ENCODE results near the gene STX2.
"Not testable (repeated sequence)": the region's sequence is repeated elsewhere in the genome, so short reads cannot be mapped to it uniquely, and the experiment has no call there.

Gene STX2

DNA sequence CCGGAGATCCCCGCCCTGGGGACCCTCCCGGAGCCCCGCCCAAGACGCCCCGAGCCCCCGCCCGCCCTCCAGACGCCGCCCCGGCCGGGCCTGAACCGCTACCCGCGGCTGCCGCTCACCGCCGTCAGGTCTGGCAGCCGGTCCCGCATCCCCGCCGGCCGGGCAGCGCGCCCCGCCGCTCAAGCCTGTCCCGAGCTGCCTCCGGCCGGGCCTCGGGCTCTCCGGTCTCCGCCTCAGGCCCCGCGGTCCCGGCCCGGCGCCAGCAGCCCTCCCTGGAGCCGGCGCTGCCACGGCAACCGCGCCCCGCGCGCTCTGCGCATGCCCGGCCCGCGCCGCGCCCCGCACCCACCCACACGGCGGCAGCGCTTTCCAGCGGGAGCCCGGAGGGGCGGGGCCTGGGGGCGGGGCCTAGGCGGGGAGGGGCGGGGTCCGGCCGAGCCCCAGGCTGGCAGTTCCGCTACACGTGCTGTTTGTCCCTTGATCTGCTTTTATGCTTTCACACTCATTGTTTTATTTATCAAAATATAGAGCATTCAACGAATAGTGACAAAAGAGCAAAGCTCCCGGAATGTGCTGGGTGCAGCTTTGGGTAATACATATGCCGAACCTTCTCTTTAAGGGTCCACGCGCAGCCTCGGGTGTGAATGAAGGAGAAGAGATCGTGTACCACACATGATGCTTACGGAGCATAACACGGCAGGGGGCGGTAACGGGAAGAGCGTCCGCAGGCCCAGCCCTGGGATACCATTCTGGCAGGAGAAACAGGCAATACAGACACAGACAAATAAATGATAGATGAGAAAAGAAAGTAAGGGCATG is at the start of gene STX2:
TSS of gene STX2 (minus strand) at position 300 of the 819 bp plus-strand sequence. CDS start at position 149, 151 bp downstream.
- DNase-seq (ENCODE audit: low spot score): peak; percentile 99

GRCh38 chr12:130887190-130887589 is 48.1 kb upstream of the STX2 start:
- not testable (repeated sequence) for DNase-seq (ENCODE audit: low spot score)

GRCh38 chr12:130881548-130881947 is 42.5 kb upstream of the STX2 start:
- DNase-seq (ENCODE audit: low spot score): no peak

DNA sequence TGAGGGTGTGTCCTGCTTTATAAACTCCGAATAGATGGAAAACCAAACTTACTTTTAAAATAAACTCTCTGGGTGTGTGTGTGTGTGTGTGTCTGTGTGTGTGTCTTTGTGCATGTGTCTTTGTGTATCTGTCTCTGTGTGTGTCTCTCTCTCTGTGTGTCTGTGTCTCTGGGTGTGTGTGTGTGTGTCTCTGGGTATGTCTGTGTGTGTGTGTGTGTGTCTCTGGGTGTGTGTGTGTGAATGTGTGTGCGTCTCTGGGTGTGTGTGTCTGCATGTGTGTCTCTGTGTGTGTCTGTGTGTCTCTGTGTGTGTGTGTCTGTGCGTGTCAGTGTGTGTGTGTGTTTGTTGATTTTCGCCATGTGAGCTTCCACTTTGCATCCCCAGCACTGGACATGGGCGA is 42.0 kb upstream of the STX2 start:
- no peak for DNase-seq (ENCODE audit: low spot score)

GRCh38 chr12:130880411-130880885 is 41.4 kb upstream of the STX2 start:
- no peak for DNase-seq (ENCODE audit: low spot score)

DNA sequence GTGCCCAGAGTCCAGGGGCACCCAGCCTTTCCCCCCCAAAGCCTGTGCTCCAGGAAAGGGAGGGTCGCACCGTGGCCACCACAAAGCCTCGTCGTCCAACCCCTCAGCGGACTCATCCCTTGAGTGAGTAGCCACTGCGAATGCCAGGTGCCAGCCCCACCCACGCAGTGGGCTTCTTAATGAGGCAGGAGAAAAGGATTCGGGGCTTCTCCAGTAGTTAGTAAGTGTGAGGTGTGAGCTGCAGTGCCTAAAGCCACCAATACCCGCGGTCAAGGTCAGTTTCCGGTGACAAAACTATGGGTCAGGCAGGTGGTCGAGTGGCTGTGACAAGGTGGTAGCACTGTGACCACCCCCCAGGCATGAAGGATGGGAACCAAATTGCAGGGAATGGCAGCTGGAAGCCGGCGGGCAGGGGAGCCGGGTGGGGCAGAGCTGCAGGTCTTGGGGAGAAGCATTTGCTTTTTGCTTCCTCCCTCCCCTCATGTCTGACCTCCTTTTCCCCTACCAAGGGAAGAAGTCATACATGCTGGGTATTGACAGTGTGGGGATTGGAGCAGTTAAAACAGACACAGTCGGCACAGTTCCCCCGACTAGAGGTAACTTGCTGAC is 40.8 kb upstream of the STX2 start:
- DNase-seq (ENCODE audit: low spot score): peak; percentile 45

- DNase-seq (ENCODE audit: low spot score): peak; percentile 41
Measured at GRCh38 chr12:130879212-130879686, 40.2 kb upstream of the STX2 start.

DNA sequence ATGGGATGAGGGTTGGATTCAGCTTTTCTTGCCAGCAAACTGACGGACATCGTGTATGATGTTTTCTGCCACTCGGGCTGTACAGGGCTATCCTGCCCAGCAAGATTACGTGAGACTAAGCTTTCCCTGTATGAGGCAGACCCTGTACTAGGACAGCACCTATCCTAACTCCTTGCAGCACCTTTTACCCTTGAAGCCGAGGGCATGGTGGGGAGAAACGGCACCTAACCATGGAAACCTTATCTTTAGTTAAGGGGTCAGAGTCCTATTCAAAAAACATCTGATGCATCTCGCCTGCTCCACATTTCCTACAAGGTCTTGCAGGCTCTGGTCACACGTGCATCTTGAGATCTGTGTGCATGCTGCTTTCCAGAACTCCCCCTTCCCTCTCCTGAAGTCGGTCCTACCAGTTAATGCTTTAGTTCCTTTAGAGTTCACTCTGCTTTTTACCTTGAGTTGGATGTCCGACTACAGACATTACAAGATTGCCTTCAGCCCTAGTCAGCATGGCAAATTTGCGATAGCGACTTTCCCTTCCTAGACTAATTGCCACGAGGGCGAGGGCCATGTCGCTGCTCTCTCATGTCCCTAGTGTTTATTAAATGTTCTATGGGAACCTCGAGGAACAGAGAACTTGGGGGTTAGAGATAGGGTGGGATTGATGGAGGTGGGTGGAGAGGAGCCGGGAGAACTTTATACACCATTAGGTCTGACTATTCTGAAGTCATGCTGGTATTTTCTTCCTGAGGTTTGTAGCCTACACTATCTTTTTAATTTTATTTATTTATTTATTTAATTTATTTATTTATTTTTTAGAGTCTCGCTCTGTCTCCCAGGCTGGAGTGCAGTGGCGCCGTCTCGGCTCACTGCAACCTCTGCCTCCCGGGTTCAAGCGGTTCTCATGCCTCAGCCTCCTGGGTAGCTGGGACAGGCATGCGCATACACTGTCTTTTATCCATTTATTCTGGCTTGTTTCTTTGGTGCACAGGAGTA is 39.4 kb upstream of the STX2 start:
- DNase-seq (ENCODE audit: low spot score): no peak

DNA sequence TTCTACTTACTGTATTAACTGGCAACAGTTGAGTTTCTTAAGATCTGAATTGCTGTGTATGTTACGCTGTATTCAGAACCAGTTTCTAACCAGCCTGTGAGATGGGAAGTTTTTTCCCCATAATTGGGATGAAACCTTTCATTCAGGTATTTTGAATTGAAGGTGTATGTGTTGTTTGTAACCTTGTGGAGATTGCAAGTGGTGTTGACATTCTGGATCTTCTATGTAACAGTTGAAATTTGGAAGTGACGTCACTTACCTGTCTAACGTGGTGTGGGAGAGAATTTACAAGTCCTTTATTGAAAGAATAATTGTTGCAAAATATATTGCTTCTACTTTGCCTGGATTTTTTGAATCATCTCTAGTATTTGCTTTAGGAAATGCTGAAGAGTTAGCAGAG is 38.3 kb upstream of the STX2 start:
- DNase-seq (ENCODE audit: low spot score): no peak

DNA sequence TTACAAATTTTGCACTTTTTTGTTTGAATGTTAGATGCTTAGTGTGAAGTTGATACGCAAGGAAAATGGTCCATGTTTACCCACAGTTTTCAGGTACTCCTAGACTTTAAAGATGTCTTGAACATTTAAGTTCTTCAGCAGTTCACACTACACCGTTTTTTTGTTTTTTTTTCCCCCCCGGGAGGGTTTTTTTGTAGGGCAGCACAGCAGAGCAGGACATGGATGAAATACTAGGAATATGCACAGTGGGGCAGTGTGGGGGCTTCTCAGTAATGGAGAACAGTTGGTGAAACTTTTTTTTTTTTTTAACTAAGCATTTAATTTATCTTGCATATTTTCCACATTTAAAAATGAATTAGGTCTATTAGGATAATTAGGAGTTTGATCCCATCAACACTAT is 37.7 kb upstream of the STX2 start:
- DNase-seq (ENCODE audit: low spot score): no peak

DNA sequence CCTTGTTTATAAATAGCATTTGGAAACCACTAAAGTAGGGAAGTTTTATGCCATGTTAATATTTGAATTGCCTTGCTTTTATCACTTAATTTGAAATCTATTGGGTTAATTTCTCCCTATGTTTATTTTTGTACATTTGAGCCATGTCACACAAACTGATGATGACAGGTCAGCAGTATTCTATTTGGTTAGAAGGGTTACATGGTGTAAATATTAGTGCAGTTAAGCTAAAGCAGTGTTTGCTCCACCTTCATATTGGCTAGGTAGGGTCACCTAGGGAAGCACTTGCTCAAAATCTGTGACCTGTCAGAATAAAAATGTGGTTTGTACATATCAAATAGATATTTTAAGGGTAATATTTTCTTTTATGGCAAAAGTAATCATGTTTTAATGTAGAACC is 37.2 kb upstream of the STX2 start:
- DNase-seq (ENCODE audit: low spot score): no peak

DNA sequence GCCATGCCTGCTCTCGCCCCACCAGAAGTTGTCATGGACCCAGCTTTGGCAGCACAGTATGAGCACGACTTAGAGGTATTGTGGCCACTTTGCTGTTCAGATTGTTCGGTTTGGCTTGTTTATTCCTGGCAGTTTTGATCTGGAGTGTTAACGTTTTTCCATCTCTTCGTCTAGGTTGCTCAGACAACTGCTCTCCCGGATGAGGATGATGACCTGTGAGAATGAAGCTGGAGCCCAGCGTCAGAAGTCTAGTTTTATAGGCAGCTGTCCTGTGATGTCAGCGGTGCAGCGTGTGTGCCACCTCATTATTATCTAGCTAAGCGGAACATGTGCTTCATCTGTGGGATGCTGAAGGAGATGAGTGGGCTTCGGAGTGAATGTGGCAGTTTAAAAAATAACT is 36.7 kb upstream of the STX2 start:
- not testable (repeated sequence) for DNase-seq (ENCODE audit: low spot score)

DNA sequence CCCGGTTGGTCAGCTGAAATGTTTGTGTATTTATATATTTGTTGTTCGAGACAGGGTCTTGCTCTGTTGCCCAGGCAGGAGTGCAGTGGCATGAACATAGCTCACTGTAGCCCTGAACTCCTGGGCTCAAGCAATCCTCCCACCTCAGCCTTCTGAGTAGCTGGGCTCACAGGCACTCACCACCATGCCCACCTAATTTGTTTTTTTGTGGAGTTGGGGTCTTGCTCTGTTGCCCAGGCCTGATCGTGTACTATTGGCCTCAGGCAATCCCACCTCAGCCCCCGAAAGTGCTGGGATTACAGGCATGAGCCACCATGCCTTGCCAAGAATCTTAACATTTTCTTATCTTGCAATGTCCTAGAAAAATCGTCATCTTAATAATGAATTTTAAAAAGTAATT is 36.1 kb upstream of the STX2 start:
- DNase-seq (ENCODE audit: low spot score): no peak

GRCh38 chr12:130874696-130875095 is 35.6 kb upstream of the STX2 start:
- DNase-seq (ENCODE audit: low spot score): no peak

- no peak for DNase-seq (ENCODE audit: low spot score)
Measured at GRCh38 chr12:130873825-130874224, 34.8 kb upstream of the STX2 start.

GRCh38 chr12:130873106-130873795 is 34.2 kb upstream of the STX2 start:
- DNase-seq (ENCODE audit: low spot score): no peak

GRCh38 chr12:130872179-130873096 is 33.4 kb upstream of the STX2 start:
- DNase-seq (ENCODE audit: low spot score): peak; percentile 78

GRCh38 chr12:130871286-130872178 is 32.5 kb upstream of the STX2 start, which contains the start of gene RAN:
Gene RAN (plus strand): TSS chr12:130872066. CDS start chr12:130872594, 528 bp downstream.
- peak; percentile 100 for DNase-seq (ENCODE audit: low spot score)
